RWPE2 (cell line): Measurements from ENCODE around the gene SLC12A4.

ENCODE experiments used
- ATAC-seq: fragments of 200-7000 bp; cut with Tn5 transposase; 3 replicates; pipeline ENCODE4 v1.9.1; 2021; ENCODE audit warnings: low read depth
- DNase-seq: peaks from one replicate; pipeline ENCODE4 v3.0.0-alpha.2; 2020; ENCODE audit warnings: low spot score
- H3K27ac ChIP-seq: fragments of 450-650 bp; 2 replicates; pipeline ENCODE4 v1.5.1; 2017; ENCODE audit warnings: mild to moderate bottlenecking; ENCODE audit not compliant: poor library complexity, severe bottlenecking
- H3K27me3 ChIP-seq: fragments of 250-450 bp; sonication (Bioruptor Pico); 2 replicates; pipeline ENCODE4 v1.5.1; 2021; ENCODE audit warnings: mild to moderate bottlenecking, moderate library complexity; ENCODE audit not compliant: insufficient read depth, poor library complexity, severe bottlenecking
- H3K36me3 ChIP-seq: fragments of 250-450 bp; sonication (Bioruptor Pico); 2 replicates; pipeline ENCODE4 v1.5.1; 2020; ENCODE audit warnings: low read depth, mild to moderate bottlenecking, moderate library complexity
- H3K4me1 ChIP-seq: fragments of 250-450 bp; sonication (Bioruptor Pico); 2 replicates; pipeline ENCODE4 v1.5.1; 2021; ENCODE audit warnings: mild to moderate bottlenecking, moderate library complexity; ENCODE audit not compliant: insufficient read depth, poor library complexity, severe bottlenecking
- H3K4me3 ChIP-seq: fragments of 250-450 bp; sonication (Bioruptor Pico); 2 replicates; pipeline ENCODE4 v1.5.1; 2021; ENCODE audit warnings: mild to moderate bottlenecking, moderate library complexity; ENCODE audit not compliant: severe bottlenecking
- H3K9me3 ChIP-seq: fragments of 250-450 bp; sonication (Bioruptor Pico); 2 replicates; pipeline ENCODE4 v1.5.1; 2021; ENCODE audit warnings: mild to moderate bottlenecking, moderate library complexity; ENCODE audit not compliant: severe bottlenecking
- CTCF ChIP-seq: fragments of 450-650 bp; IDR thresholded peaks from one replicate; pipeline ENCODE4 v1.5.1; 2017; ENCODE audit warnings: mild to moderate bottlenecking, moderate library complexity; ENCODE audit not compliant: poor library complexity, severe bottlenecking

The SLC12A4 gene

GRCh38 chr16:67951485-67951884, 17.0 kb downstream of the SLC12A4 start:
- H3K4me1 ChIP-seq, result no peaks in the 10 kb centered on the region
- peaks cover 98% of the 10 kb centered on the region for H3K36me3 ChIP-seq
- no peaks in the 10 kb centered on the region for H3K9me3 ChIP-seq
- no peaks in the 10 kb centered on the region for H3K27me3 ChIP-seq
- TF ChIP-seq CTCF, result no peak
- no peak overlapping the region for H3K27ac ChIP-seq
- DNase-seq (peak; percentile 55), ATAC-seq (no peak)
- no peak overlapping the region for H3K4me3 ChIP-seq

- DNase-seq, result peak; percentile 53
- Histone ChIP-seq H3K9me3 (no peaks in the 10 kb centered on the region), H3K4me3 (no peak overlapping the region), H3K27ac (no peak overlapping the region), H3K36me3 (peaks cover 98% of the 10 kb centered on the region), H3K27me3 (no peaks in the 10 kb centered on the region), H3K4me1 (no peaks in the 10 kb centered on the region)
- no peak for TF ChIP-seq CTCF
- no peak for ATAC-seq
Measured at GRCh38 chr16:67950335-67950843, 18.0 kb downstream of the SLC12A4 start.

GRCh38 chr16:67949645-67950044, 18.8 kb downstream of the SLC12A4 start:
- peak; percentile 59 for DNase-seq
- peaks cover 98% of the 10 kb centered on the region for H3K36me3 ChIP-seq
- H3K27ac ChIP-seq, result no peak overlapping the region
- no peak for TF ChIP-seq CTCF
- H3K27me3 ChIP-seq, result no peaks in the 10 kb centered on the region
- H3K9me3 ChIP-seq, result no peaks in the 10 kb centered on the region
- no peaks in the 10 kb centered on the region for H3K4me1 ChIP-seq
- ATAC-seq, result no peak
- no peak overlapping the region for H3K4me3 ChIP-seq

- Histone ChIP-seq H3K4me1 (no peaks in the 10 kb centered on the region), H3K27me3 (no peaks in the 10 kb centered on the region), H3K4me3 (no peak overlapping the region), H3K27ac (no peak overlapping the region), H3K36me3 (peaks cover 95% of the 10 kb centered on the region), H3K9me3 (no peaks in the 10 kb centered on the region)
- TF ChIP-seq CTCF, result no peak
- DNase-seq (no peak), ATAC-seq (no peak)
Measured at GRCh38 chr16:67948015-67948414, 20.4 kb downstream of the SLC12A4 start.

- Histone ChIP-seq H3K27ac (no peak overlapping the region), H3K4me3 (no peak overlapping the region), H3K27me3 (no peaks in the 10 kb centered on the region), H3K9me3 (no peaks in the 10 kb centered on the region), H3K4me1 (no peaks in the 10 kb centered on the region), H3K36me3 (peaks cover 97% of the 10 kb centered on the region)
- no peak for ATAC-seq
- no peak for DNase-seq
- no peak for TF ChIP-seq CTCF
Measured at GRCh38 chr16:67946966-67947558, 21.4 kb downstream of the SLC12A4 start.
